GM19025 (cell line): ENCODE results near the gene PPM1G.
"Not testable (repeated sequence)": the region's sequence is repeated elsewhere in the genome, so short reads cannot be mapped to it uniquely, and the experiment has no call there.

ENCODE experiments used
- ATAC-seq: cut with Tn5 transposase; IDR thresholded peaks from one replicate; pipeline ENCODE4 v1.9.1; 2021; ENCODE audit warnings: mild to moderate bottlenecking, low read depth, moderate library complexity; ENCODE audit not compliant: unreplicated experiment

The PPM1G gene

DNA sequence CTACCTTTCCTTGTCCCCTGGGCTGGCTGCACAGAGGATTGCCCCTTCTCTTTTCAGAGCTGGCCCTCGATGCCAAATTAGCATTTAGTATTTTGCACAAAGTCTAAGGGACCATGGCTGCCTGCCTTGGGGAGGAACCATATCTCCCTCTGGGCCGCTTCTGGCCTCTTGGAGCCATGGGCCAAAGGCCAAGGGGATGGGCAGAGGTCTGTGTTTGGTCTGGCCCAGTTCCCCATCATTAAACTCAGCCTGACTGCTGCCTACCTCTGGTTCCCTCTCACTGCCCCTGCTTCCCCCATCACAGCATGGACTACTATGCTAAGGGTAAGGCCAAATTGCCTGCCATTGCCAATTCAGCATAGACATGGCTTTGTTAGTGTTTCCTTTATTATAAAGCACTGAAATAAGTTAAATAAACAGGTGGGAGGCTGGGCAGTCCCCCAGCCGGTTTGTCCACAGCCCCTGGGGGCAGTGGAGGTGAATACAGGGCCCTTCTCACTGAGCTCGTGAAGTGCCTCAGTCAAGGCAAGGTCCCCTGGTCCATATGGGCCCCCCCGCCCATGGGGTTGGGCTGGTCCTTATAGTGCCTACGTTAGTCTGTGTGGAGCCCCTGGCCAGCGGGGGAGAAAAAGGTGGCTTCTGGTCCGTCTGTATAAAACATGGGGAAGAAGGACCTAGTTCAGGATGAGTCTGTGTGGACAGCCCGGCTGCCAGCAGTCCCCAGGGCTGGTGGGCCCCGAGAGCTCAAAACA is 32.3 kb downstream of the PPM1G start:
- no peak for ATAC-seq

DNA sequence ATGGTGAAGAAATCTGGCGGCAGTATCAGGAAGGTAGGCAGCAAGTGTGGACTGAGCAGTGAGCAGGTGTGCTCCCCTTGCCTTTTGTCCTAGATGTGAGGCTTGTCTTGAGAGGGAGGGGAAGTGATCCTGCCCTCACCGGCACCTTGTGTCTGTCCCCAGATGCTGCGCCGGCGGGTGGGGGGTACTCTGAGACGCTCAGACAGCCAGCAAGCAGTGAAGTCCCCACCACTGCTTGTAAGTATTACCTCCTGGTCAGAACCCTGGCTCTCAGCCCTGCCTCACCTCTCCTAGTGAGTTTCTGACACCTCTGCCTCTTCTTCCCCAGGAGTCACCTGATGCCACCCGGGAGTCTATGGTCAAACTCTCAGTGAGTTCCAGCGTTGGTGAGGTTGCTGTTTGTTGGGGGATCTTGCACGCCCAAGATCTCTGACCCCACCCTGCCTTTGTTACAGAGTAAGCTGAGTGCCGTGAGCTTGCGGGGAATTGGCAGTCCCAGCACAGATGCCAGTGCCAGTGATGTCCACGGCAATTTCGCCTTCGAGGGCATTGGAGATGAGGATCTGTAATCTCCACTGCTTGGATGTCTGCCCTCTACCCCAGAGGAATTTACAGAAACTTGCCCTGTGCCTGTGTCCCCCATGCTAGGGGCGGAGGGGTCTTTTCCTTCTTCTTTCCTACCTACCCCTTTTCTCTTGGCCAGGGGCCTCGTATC is 33.1 kb downstream of the PPM1G start:
- ATAC-seq, result no peak

DNA sequence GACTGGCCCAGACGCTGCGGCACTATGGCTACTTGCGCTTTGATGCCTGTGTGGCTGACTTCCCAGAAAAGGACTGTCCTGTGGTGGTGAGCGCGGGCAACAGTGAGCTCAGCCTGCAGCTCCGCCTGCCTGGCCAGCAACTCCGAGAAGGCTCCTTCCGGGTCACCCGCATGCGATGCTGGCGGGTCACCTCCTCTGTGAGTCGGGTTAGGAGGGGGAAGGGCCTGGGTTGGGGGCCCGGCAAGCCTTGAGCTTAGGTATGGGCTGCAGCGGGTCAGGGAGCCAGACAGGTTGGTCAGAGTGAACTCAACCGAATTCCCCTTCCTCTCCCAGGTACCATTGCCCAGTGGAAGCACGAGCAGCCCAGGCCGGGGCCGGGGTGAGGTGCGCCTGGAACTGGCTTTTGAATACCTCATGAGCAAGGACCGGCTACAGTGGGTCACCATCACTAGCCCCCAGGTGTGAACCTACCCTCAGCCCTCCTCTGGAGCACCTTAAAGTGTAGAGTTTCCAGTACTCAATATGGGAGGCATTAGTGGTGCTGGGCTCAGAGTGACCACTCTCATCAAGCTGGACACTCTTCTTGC is 33.8 kb downstream of the PPM1G start:
- ATAC-seq, result no peak

DNA sequence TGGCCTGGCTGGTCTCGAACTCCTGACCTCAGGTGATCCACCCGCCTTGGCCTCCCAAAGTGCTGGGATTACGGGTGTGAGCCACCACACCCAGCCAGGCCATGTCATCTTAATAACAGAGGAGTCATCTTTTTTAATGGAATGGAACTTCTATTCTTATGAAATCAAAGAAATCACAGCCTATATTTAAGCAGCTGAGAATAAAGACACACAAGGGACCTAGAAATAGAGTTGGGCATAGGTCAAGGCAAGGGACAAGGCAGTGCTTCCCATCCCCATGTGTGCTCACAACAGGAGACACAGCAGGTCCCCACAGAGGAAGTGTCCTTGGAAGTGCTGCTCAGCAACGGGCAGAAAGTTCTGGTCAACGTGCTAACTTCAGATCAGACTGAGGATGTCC is 35.8 kb downstream of the PPM1G start:
- ATAC-seq, result no peak

DNA sequence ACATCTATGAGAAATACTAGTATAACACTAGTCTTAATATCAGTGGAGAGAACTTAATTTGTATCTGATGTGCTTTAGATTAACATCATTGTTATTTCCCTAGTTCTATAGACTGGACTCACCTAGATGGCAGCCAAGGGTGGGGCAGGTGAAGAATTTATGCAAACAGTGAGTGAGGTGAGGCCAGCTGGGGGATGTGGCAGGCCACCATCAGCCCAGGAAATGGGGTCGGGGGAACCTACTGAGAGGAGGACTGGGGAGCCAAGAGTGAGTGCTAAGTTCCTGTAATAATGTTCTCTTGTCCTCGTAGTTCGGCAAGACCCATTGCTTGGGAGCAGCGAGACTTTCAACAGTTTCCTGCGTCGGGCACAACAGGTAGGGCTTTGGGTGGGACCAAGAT is 36.5 kb downstream of the PPM1G start:
- ATAC-seq, result no peak

DNA sequence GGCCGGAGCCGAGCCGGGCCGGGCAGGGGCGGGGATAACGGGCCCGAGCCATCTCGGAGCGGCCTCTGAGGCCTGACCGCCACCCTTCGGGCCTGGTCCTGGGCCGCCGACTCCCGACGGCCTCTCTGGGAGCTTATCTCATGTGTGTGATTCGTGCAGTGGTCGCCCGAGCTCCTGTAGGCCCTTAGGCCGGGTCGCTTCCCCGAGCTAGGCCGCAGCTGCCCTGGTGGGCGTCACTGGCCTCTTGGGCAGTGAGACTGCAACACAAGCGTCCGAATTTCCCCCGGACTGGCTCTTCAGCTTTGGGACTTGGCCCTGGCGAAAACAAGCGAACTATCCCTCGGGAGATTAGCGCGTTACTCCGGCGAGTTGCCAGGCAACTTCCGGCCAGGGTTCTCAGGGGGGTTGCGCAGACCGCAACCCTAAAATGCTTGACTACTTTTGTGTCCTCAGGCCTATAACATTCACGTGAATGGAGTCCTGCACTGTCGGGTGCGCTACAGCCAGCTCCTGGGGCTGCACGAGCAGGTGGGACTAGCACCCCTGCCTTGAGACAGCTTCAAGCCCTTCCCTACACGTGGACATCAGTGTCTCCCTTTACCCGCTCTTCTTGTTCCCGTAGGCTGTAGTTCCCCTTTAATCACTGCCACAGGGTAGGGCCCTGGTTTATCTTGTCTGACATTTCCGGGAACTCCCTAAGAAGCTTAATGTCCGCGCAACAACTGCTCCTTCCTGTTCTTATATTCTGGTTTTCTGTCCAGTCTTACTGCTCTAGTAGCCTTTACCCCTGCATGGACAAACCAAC is 38.4 kb downstream of the PPM1G start:
- ATAC-seq, result peak; percentile 16

DNA sequence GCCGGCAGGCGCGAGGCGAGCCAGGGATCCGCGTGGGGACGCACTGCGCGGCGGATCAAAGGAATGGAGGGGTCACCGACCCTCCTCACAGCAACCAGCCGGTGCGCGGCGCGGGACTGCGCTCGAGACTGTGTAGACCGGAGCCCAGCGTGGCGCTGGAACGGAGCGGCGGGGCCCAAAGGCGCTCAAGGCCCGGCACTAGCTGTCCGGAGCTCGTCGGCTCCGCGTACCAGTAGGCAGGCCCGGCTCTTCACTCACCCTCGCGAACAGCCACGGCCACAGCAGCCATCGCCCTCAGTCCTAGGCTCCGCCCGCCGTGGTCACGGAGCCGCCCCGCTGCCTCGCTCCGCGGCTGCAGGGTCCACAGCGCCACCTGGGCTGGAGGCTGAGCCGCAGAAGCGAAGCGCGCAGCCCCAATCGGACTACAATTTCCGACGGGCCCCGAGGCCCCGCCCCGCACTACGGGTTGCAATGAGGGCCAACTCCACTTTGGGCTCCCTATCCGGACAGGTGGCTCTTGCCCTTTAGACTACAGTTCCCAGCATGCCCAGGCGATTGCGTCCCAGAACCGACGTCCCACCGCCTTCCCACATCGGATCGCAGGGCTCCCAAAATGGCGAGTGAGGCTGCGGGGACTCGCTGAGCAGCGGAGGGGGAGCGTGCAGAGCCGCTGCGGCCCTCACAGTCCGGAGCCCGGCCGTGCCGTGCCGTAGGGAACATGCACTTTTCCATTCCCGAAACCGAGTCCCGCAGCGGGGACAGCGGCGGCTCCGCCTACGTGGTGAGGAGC is 39.2 kb downstream of the PPM1G start, which contains the start of the genes EIF2B4 and SNX17:
Gene EIF2B4, minus strand, starts transcription at position 313 of the 790 bp plus-strand sequence. Its CDS starts 24 bp downstream, at position 289.
Gene SNX17, plus strand, starts transcription at position 591 of the 790 bp plus-strand sequence. Its CDS starts 128 bp downstream, at position 719.
- peak; percentile 91 for ATAC-seq

DNA sequence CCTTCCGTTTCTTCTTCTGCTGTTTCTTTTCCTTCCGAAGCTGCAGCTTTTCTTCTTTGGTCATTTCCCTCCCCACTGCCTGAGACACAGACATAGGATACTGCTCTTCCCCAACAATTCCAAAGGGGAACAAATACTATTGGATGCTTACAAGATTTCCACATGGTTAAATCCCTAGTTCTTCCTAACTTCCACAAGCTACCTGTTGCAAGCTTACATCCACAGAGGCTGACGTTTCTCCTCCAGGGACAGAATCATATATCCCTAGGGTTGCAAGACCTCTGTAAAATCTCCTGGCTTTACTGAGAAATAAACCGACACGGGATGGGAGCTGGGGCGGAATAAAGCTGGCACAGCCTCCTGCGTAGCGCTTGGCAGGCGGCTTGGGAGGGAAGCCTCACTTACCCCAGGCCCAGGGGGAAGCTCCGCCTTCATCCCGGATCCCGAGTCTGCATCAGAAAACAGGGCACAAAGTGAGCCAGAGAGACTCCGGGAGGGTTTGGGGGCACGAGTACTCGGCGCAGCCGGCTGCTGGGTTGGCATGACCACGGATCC is 39.8 kb downstream of the PPM1G start:
- peak; percentile 12 for ATAC-seq

DNA sequence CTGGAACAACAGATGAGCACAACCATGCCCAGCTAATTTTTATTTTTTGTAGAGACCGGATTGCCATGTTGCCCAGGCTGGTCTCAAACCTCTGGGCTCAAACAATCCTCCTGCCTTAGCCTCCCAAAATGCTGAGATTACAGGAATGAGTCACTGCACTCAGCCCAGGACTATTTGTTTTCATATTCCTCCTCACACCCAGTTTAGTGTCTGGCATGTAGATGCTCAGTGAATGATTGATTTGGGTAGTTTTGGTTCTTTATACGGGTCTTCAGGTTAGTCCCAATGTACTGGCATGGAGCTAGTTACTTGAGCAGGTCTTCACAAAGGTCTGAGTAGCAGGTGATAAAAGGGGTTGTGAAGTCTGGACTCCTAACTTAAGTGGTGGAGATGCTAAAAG is 45.5 kb downstream of the PPM1G start:
- no peak for ATAC-seq

DNA sequence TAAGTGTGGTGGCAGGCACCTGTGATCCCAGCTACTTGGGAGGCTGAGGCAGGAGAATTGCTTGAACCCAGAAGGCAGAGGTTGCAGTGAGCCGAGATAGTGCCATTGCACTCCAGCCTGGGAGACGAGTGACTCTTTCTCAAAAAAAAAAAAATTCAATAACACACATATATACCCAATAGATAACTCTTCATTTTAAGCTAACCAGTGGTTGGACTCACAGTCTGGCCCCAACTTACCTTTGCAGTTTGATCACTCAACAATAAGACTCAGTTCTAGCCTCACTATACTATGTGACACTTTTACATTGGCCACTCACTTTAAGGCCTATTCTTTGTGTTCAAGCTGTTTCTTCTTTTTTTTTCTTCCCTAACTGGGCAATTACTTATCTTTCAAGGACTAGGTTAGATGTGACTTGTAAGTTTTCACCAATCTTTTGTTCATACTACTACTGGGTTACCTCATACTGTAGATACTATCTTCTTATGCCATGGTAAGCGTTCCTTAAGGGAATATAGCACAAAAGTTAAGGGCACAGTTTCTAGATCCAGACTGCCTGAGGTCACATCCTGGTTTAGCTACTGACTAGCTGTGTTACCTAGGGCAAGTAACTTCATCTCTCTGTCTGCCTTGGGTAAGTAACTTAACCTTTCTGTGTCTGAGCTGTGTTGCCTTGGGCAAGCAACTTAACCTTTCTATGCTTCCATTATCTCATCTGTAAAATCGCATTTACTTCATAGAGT is 46.5 kb downstream of the PPM1G start:
- no peak for ATAC-seq

DNA sequence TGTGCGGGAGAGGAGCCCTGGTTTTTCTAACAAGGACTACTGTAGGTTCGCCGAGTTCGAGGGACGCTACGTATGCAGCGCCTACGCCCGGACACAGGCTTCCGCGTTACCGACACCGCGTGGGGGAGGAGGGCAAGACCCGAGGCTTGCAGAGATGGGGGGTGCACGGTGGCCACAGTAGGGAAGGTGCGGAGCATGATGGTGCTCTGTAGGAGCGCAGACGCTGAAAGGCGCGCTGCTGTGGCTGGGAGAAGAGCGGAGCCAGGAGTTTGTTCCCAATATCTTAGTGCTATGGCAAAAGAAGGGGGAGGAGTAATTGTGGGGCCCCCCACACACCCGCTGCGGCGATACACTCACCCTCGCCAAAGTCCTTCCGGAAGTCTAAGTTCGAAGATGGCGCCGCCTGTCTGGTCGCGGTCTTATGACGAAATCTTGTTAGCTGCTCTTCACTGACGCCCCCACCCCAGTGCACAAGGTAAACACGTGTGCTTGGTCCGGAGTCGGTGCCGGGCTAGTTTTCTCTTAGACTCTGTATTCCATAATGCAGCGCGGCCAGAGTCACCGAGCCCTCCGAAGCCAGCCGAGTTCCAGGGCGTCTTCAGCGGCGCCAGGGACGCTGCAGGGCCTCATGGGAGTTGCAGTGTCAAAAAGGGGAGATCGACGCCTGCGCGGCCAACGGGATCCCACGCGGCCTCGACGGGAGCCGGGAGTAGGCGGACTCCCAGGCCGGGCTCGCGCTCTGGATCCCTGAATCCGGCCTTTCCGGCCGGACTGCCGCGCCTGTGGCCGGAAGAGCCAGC is 52.8 kb downstream of the PPM1G start, which contains the start of gene GTF3C2:
Gene GTF3C2, minus strand, starts transcription at position 383 of the 800 bp plus-strand sequence. CDS start 13,210 bp downstream, outside the sequence.
- peak; percentile 82 for ATAC-seq

DNA sequence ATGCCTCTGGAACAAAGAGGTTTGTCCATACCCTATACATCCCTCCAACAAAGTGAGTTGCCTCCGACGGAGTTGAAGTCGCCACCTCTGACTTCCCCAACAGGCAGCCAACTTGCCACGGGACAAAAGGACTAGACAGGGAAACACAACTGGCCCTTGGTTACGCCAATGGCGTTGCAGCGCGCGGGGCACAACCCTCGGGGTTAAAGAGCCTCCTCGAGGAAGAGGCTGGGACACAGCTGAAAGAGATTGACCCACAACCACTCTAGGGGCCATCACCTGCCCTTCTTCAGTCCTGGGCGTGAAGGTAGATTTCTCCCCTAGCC is 53.4 kb downstream of the PPM1G start:
- ATAC-seq, result peak; percentile 21

DNA sequence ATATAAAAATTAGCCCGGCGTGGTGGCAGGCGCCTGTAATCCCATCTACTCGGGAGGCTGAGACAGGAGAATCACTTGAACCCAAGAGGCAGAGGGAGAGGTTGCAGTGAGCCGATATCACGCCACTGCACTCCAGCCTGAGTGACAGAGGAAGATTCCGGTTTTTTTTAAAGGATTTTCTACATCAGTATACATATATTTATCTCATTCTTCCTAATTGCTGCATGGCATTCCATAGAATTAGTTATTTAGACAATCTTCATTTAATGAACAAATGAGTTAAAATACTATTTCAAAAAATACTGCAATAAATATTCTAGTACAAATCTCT is 54.8 kb downstream of the PPM1G start:
- no peak for ATAC-seq

DNA sequence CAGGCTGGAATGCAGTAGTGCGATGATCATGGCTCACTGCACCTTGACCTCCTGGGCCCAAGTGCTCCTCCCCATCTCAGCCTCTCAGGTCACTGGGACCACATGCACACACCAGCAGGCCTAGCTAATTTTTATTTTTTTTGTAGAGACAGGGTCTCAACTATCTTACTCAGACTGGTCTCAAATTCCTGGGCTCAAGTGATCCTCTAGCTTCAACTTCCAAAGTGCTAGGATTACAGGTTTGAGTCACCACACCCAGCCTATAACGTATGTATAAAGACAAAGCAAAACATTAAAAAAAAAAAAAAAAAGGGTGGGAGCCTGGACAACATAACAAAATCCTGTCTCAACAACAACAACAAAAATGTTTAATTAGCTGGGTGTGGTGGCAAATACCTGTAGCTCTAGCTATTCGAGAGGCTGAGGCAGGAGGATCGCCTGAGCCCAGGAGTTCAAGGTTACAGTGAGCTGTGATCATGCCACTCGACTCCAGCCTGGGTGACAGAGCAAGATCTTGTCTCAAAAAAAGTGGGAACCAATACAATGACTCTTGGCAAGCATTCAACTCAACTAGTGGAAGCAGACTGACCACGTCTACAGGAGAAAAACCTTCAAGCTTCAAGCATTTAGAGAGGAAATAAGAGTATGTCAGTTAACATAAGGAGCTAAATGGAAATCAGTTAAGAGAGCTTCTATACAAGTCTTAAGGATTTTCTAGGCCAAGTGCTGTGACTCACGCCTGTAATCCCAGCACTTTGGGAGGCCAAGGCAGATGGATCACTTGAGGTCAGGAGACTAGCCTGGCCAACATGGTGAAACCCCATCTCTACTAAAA is 55.4 kb downstream of the PPM1G start:
- ATAC-seq, result no peak

DNA sequence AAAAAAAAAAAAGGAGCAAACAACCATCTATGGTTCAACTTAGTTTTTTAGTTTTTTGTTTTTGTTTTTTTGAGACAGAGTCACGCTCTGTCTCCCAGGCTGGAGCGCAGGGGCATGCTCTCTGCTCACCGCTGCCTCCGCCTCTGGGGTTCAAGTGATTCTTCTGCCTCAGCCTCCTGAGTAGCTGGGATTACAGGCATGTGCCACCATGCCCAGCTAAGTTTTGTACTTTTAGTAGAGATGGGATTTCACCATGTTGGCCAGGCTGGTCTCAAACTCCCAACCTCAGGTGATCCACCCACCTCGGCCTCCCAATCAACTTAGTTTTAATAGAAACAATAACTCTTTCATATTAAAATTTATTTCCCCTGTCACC is 56.0 kb downstream of the PPM1G start:
- not testable (repeated sequence) for ATAC-seq

DNA sequence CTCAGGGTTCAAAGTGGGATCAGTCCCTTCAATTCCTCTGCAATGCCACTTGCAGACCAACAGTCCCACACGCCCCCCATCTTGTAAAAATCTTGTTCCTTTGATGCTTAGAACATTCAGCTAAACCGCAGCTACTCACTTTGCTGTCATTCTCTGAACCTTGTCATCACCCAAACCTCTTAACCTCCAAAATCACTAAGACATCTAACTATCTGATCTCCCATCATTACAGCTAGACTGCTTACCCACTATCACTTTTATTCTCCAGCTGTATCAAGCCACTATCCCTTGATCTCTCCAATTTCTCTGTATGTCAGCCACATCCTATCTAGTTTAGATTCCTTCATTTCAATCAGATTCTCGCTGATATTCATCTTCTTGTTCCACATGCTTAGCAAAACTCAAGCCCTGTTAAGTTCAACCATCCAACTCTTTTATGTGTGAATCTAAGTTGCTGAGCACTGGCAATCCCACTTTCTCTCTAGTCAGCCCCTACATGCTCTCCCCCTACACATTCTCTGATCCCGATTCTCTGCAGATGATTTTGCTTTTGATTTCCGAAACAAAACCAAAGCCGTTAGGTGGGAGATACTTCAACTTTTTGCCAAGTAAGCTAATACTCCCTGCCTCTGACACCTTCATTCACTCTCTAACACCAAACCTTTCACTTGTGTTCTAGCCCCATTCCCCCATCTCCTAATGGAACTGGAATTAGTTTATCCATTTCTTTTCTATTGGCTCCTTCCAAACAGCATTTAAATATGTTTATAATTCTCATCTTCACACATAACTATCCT is 57.4 kb downstream of the PPM1G start:
- no peak for ATAC-seq
